BE2C (cell line): Measurements from ENCODE around the gene MRAS.

ENCODE experiments used
- DNase-seq: peaks from one replicate; pipeline ENCODE4 v3.0.0-alpha.2; 2020
- H3K27me3 ChIP-seq: fragments of 250-450 bp; sonication (Bioruptor Pico); 2 replicates; pipeline ENCODE4 v1.5.1; 2020; ENCODE audit warnings: mild to moderate bottlenecking
- H3K36me3 ChIP-seq: fragments of 250-450 bp; sonication (Bioruptor Pico); 2 replicates; pipeline ENCODE4 v1.5.1; 2020; ENCODE audit warnings: mild to moderate bottlenecking
- H3K4me1 ChIP-seq: fragments of 250-450 bp; sonication (Bioruptor Pico); 2 replicates; pipeline ENCODE4 v1.5.1; 2020
- H3K4me3 ChIP-seq: 2 replicates; pipeline ENCODE4 v1.5.1; 2011; ENCODE audit warnings: low read depth, low read length
- H3K9me3 ChIP-seq: fragments of 250-450 bp; sonication (Bioruptor Pico); 2 replicates; pipeline ENCODE4 v1.5.1; 2020
- CTCF ChIP-seq: IDR thresholded peaks from 2 replicates; pipeline ENCODE4 v1.5.1; 2012; ENCODE audit warnings: mild to moderate bottlenecking, low read depth, low read length

MRAS gene

GRCh38 chr3:138314751-138315150 lies 33.6 kb upstream of the MRAS start:
- H3K9me3 ChIP-seq, result no peaks in the 10 kb centered on the region
- DNase-seq, result no peak
- no peak for TF ChIP-seq CTCF
- H3K27me3 ChIP-seq, result peaks cover 37% of the 10 kb centered on the region
- H3K4me1 ChIP-seq, result no peaks in the 10 kb centered on the region
- no peaks in the 10 kb centered on the region for H3K36me3 ChIP-seq
- H3K4me3 ChIP-seq, result no peak overlapping the region

- peaks cover 17% of the 10 kb centered on the region; the same call in 1 of the 2 replicates for H3K27me3 ChIP-seq
- H3K9me3 ChIP-seq, result no peaks in the 10 kb centered on the region
- DNase-seq, result no peak
- no peak for TF ChIP-seq CTCF
- no peaks in the 10 kb centered on the region for H3K4me1 ChIP-seq
- no peak overlapping the region for H3K4me3 ChIP-seq
- no peaks in the 10 kb centered on the region for H3K36me3 ChIP-seq
Measured at GRCh38 chr3:138317687-138318086, 30.7 kb upstream of the MRAS start.

- DNase-seq, result no peak
- Histone ChIP-seq H3K27me3 (no peaks in the 10 kb centered on the region), H3K4me3 (no peak overlapping the region), H3K9me3 (no peaks in the 10 kb centered on the region), H3K36me3 (no peaks in the 10 kb centered on the region), H3K4me1 (no peaks in the 10 kb centered on the region)
- TF ChIP-seq CTCF, result no peak
Measured at GRCh38 chr3:138323971-138324370, 24.4 kb upstream of the MRAS start.

GRCh38 chr3:138325990-138326389 lies 22.4 kb upstream of the MRAS start:
- no peaks in the 10 kb centered on the region for H3K27me3 ChIP-seq
- H3K9me3 ChIP-seq, result no peaks in the 10 kb centered on the region
- no peaks in the 10 kb centered on the region; the same call in 1 of the 2 replicates for H3K4me1 ChIP-seq
- DNase-seq, result no peak
- H3K4me3 ChIP-seq, result no peak overlapping the region
- no peak for TF ChIP-seq CTCF
- H3K36me3 ChIP-seq, result no peaks in the 10 kb centered on the region

- no peaks in the 10 kb centered on the region for H3K36me3 ChIP-seq
- no peaks in the 10 kb centered on the region for H3K9me3 ChIP-seq
- H3K4me1 ChIP-seq, result no peaks in the 10 kb centered on the region; the same call in 1 of the 2 replicates
- no peak for TF ChIP-seq CTCF
- DNase-seq, result no peak
- H3K4me3 ChIP-seq, result no peak overlapping the region
- no peaks in the 10 kb centered on the region for H3K27me3 ChIP-seq
Measured at GRCh38 chr3:138326866-138327595, 21.3 kb upstream of the MRAS start.

- no peak for TF ChIP-seq CTCF
- H3K9me3 ChIP-seq, result no peaks in the 10 kb centered on the region
- no peaks in the 10 kb centered on the region for H3K36me3 ChIP-seq
Measured at GRCh38 chr3:138327831-138328230, 20.5 kb upstream of the MRAS start.

More at GRCh38 chr3:138327831-138328230, 20.5 kb upstream of the MRAS start:
- DNase-seq, result no peak
- Histone ChIP-seq H3K27me3 (no peaks in the 10 kb centered on the region), H3K4me1 (no peaks in the 10 kb centered on the region; the same call in 1 of the 2 replicates), H3K4me3 (no peak overlapping the region)
